Activated CD8-positive, alpha-beta T cell treated with anti-CD3 and anti-CD28 coated beads for 36 hours (primary cell): ENCODE measurements around the gene RNF144A. TPM values are rescaled to one million over a fixed set of nuclear protein-coding genes. Genes with fewer than 3 reads are reported as not detected.

Experiments used
- ATAC-seq: fragments of 200-7000 bp; cut with Tn5 transposase; one replicate; pipeline ENCODE4 v1.10.0; 2021; ENCODE audit warnings: mild to moderate bottlenecking, moderate library complexity
- CTCF ChIA-PET: fragments of 350-600 bp; sonication (Branson Sonifier 250); formaldehyde crosslinking; loops from one replicate; lab custom pipeline; 2021; ENCODE audit warnings: antibody characterized with exemption; lab: Charles Lee
- POLR2A ChIA-PET: fragments of 350-600 bp; sonication (Branson Sonifier 250); formaldehyde crosslinking; loops from one replicate; lab custom pipeline; 2021; ENCODE audit warnings: antibody characterized with exemption; lab: Charles Lee
- DNase-seq: peaks from one replicate; pipeline ENCODE4 v3.0.0-alpha.2; 2020
- H3K27ac Mint-ChIP-seq: one replicate; pipeline ENCODE4 v1.8.0; 2021; ENCODE audit warnings: mild to moderate bottlenecking, mixed read lengths
- H3K27me3 Mint-ChIP-seq: one replicate; pipeline ENCODE4 v1.8.0; 2021; ENCODE audit warnings: mixed read lengths
- H3K36me3 Mint-ChIP-seq: one replicate; pipeline ENCODE4 v1.8.0; 2021; ENCODE audit warnings: low read depth, mixed read lengths
- H3K4me1 Mint-ChIP-seq: one replicate; pipeline ENCODE4 v1.8.0; 2021; ENCODE audit warnings: low read depth, mixed read lengths
- H3K4me3 Mint-ChIP-seq: one replicate; pipeline ENCODE4 v1.8.0; 2021; ENCODE audit warnings: mild to moderate bottlenecking, moderate library complexity, mixed read lengths
- H3K9me3 Mint-ChIP-seq: one replicate; pipeline ENCODE4 v1.8.0; 2021; ENCODE audit warnings: mixed read lengths
- CTCF ChIP-seq: fragments of 200-600 bp; IDR thresholded peaks from one replicate; pipeline ENCODE4 v1.8.0; 2022; ENCODE audit warnings: antibody characterized with exemption, mild to moderate bottlenecking
- intact Hi-C: fragments of 100-400 bp; cut with micrococcal nuclease; formaldehyde crosslinking; loops from one replicate; pipeline ENCODE4 v1.10.0; 2022
- total RNA-seq, 2 experiments: library from RNA; stranded (reverse); gene quantifications; one replicate each; pipeline ENCODE4 v1.2.3, GENCODE V29; 2021

RNF144A gene
- total RNA-seq, 2 experiments from 2014 or later = 32.6 to 36.5 TPM

GRCh38 chr2:7020059-7020458 lies 102.8 kb downstream of the RNF144A start:
- Mint-ChIP-seq H3K27ac (no peak overlapping the region), H3K9me3 (no peaks in the 10 kb centered on the region), H3K4me1 (no peaks in the 10 kb centered on the region), H3K4me3 (no peak overlapping the region), H3K36me3 (peaks cover 31% of the 10 kb centered on the region), H3K27me3 (no peaks in the 10 kb centered on the region)
- ChIA-PET POLR2A (no interaction called here), CTCF (no interaction called here)
- no peak for TF ChIP-seq CTCF
- intact Hi-C loops = no loop called here
- DNase-seq (no peak), ATAC-seq (no peak)

GRCh38 chr2:7020468-7020867 lies 103.3 kb downstream of the RNF144A start:
- ATAC-seq = no peak

GRCh38 chr2:7020939-7021470 lies 103.8 kb downstream of the RNF144A start:
- H3K9me3 Mint-ChIP-seq = no peaks in the 10 kb centered on the region
- intact Hi-C loops = no loop called here
- CTCF ChIA-PET = interaction anchor here (3.7 to 4.3 kb wide), 2 partner anchors 23 to 124 kb away, joined by 14 to 24 read pairs; no protein-coding TSS in a partner anchor
- H3K4me3 Mint-ChIP-seq = no peak overlapping the region
- H3K4me1 Mint-ChIP-seq = no peaks in the 10 kb centered on the region
- TF ChIP-seq CTCF = no peak
- ATAC-seq (no peak), DNase-seq (no peak)
- no peaks in the 10 kb centered on the region for H3K27me3 Mint-ChIP-seq
- peaks cover 26% of the 10 kb centered on the region for H3K36me3 Mint-ChIP-seq
- H3K27ac Mint-ChIP-seq = no peak overlapping the region
- POLR2A ChIA-PET = interaction anchor here (0.6 kb wide), 1 partner anchor 24 kb away, joined by 3 read pairs; no protein-coding TSS in a partner anchor

More at GRCh38 chr2:7020468-7020867, 103.3 kb downstream of the RNF144A start:
- DNase-seq = no peak
- H3K27ac Mint-ChIP-seq = no peak overlapping the region
- intact Hi-C loops = no loop called here
- no peak overlapping the region for H3K4me3 Mint-ChIP-seq
- TF ChIP-seq CTCF = no peak
- CTCF ChIA-PET = no interaction called here
- H3K9me3 Mint-ChIP-seq = no peaks in the 10 kb centered on the region
- H3K27me3 Mint-ChIP-seq = no peaks in the 10 kb centered on the region
- POLR2A ChIA-PET = no interaction called here
- peaks cover 29% of the 10 kb centered on the region for H3K36me3 Mint-ChIP-seq
- H3K4me1 Mint-ChIP-seq = no peaks in the 10 kb centered on the region

- ATAC-seq (no peak), DNase-seq (no peak)
- H3K4me3 Mint-ChIP-seq = no peak overlapping the region
- CTCF ChIA-PET = interaction anchor here (0.7 to 4.3 kb wide), 7 partner anchors 11 to 301 kb away, joined by 3 to 24 read pairs (median 3); no protein-coding TSS in a partner anchor
- no peaks in the 10 kb centered on the region for H3K27me3 Mint-ChIP-seq
- POLR2A ChIA-PET = no interaction called here
- intact Hi-C loops = no loop called here
- no peak overlapping the region for H3K27ac Mint-ChIP-seq
- H3K4me1 Mint-ChIP-seq = no peaks in the 10 kb centered on the region
- H3K36me3 Mint-ChIP-seq = peaks cover 29% of the 10 kb centered on the region
- TF ChIP-seq CTCF = no peak
- no peaks in the 10 kb centered on the region for H3K9me3 Mint-ChIP-seq
Observed at GRCh38 chr2:7022492-7023385, 105.5 kb downstream of the RNF144A start.

GRCh38 chr2:7023542-7023941 lies 106.3 kb downstream of the RNF144A start:
- H3K4me1 Mint-ChIP-seq = no peaks in the 10 kb centered on the region
- no peak overlapping the region for H3K4me3 Mint-ChIP-seq
- no peaks in the 10 kb centered on the region for H3K27me3 Mint-ChIP-seq
- peaks cover 29% of the 10 kb centered on the region for H3K36me3 Mint-ChIP-seq
- H3K27ac Mint-ChIP-seq = no peak overlapping the region
- DNase-seq (no peak), ATAC-seq (no peak)
- no peak for TF ChIP-seq CTCF
- ChIA-PET CTCF (interaction anchor here (0.9 to 4.3 kb wide), 3 partner anchors 14 to 126 kb away, joined by 3 to 24 read pairs (median 14); no protein-coding TSS in a partner anchor), POLR2A (interaction anchor here (0.6 kb wide), 1 partner anchor 9 kb away, joined by 3 read pairs; no protein-coding TSS in a partner anchor)
- no peaks in the 10 kb centered on the region for H3K9me3 Mint-ChIP-seq
- intact Hi-C loops = no loop called here
